CD14-positive monocyte (primary cell): ENCODE results near the gene TBC1D4. TPM values are rescaled to one million over a fixed set of nuclear protein-coding genes. Genes with fewer than 3 reads are reported as not detected.

ENCODE experiments used
- DNase-seq, 3 donors: peaks; one replicate each; pipeline ENCODE4 v3.0.0-alpha.2; 2011 to 2022
- H2AFZ ChIP-seq: 2 replicates; pipeline ENCODE4 v1.6.0; 2012; ENCODE audit warnings: mild to moderate bottlenecking, low read depth, low read length, inconsistent platforms; ENCODE audit not compliant: insufficient read depth, poor library complexity, severe bottlenecking
- H3K27ac ChIP-seq, 2 donors: 1 replicate in 1 of 2; 2 replicates in 1 of 2; pipeline ENCODE4 v1.5.1; 2012 to 2013; ENCODE audit warnings: low read length in 2 of 2, control low read depth in 1 of 2, inconsistent platforms in 1 of 2, low read depth in 1 of 2, mild to moderate bottlenecking in 1 of 2
- H3K27me3 ChIP-seq, 2 donors: one replicate each; pipeline versions ENCODE4 v1.6.0 to v1.6.1; 2011 to 2013; ENCODE audit warnings: low read length in 2 of 2; ENCODE audit not compliant: control insufficient read depth in 2 of 2, insufficient read depth in 2 of 2
- H3K36me3 ChIP-seq, 2 donors: replicated peaks in 1 of 2; 1 replicate in 1 of 2; 2 replicates in 1 of 2; pipeline versions ENCODE4 v1.5.1 to v1.6.1; 2012 to 2013; ENCODE audit warnings: low read length in 2 of 2, control low read depth in 1 of 2, inconsistent platforms in 1 of 2, mild to moderate bottlenecking in 1 of 2; ENCODE audit not compliant: insufficient read depth in 2 of 2, control insufficient read depth in 1 of 2
- H3K4me1 ChIP-seq, 2 donors: 1 replicate in 1 of 2; 2 replicates in 1 of 2; pipeline versions ENCODE4 v1.5.1 to v1.6.1; 2012 to 2013; ENCODE audit warnings: low read length in 2 of 2, control low read depth in 1 of 2, inconsistent platforms in 1 of 2, mild to moderate bottlenecking in 1 of 2, moderate library complexity in 1 of 2; ENCODE audit not compliant: insufficient read depth in 2 of 2, control insufficient read depth in 1 of 2
- H3K4me2 ChIP-seq: replicated peaks from 2 replicates; pipeline ENCODE3; 2012; ENCODE audit warnings: low read length, moderate library complexity, mild to moderate bottlenecking; ENCODE audit not compliant: poor library complexity, severe bottlenecking; ENCODE audit errors: extremely low read depth
- H3K4me3 ChIP-seq, 3 experiments: fragments of 200-600 bp in 1 of 3; sonication (generic) in 1 of 3; replicated peaks in 1 of 3; 1 replicate in 2 of 3; 2 replicates in 1 of 3; pipeline ENCODE4 v1.5.1; 2011 to 2013; ENCODE audit warnings: low read length in 3 of 3, mild to moderate bottlenecking in 3 of 3, control low read depth in 2 of 3, low read depth in 2 of 3, inconsistent platforms in 1 of 3, moderate library complexity in 1 of 3
- H3K79me2 ChIP-seq: 2 replicates; pipeline ENCODE4 v1.6.0; 2012; ENCODE audit warnings: mild to moderate bottlenecking, control low read depth, inconsistent platforms, low read length, moderate library complexity; ENCODE audit not compliant: insufficient read depth
- H3K9ac ChIP-seq: 2 replicates; pipeline ENCODE4 v1.6.0; 2017; ENCODE audit warnings: low read length, mild to moderate bottlenecking; ENCODE audit not compliant: insufficient read depth, poor library complexity, severe bottlenecking
- H3K9me3 ChIP-seq, 2 donors: replicated peaks in 1 of 2; 1 replicate in 1 of 2; 2 replicates in 1 of 2; pipeline versions ENCODE4 v1.5.1 to v1.6.1; 2012 to 2013; ENCODE audit warnings: low read length in 2 of 2, control low read depth in 1 of 2; ENCODE audit not compliant: control insufficient read depth in 1 of 2, insufficient read depth in 1 of 2
- H4K20me1 ChIP-seq: 2 replicates; pipeline ENCODE4 v1.6.0; 2012; ENCODE audit warnings: mild to moderate bottlenecking, low read length, control low read depth, moderate library complexity; ENCODE audit not compliant: insufficient read depth
- H3K27ac Mint-ChIP-seq, 7 donors: one replicate each; pipeline ENCODE4 v1.8.0; 2020; ENCODE audit warnings: mild to moderate bottlenecking in 7 of 7, mixed read lengths in 7 of 7, moderate library complexity in 6 of 7, inconsistent platforms in 2 of 7
- H3K27me3 Mint-ChIP-seq, 3 donors: one replicate each; pipeline ENCODE4 v1.8.0; 2021 to 2022; ENCODE audit warnings: low read depth in 3 of 3, mild to moderate bottlenecking in 3 of 3, mixed read lengths in 3 of 3, moderate library complexity in 3 of 3, inconsistent platforms in 1 of 3
- H3K36me3 Mint-ChIP-seq, 2 donors: one replicate each; pipeline ENCODE4 v1.8.0; 2020; ENCODE audit warnings: mixed read lengths in 2 of 2, inconsistent platforms in 1 of 2, mild to moderate bottlenecking in 1 of 2
- H3K4me1 Mint-ChIP-seq: one replicate; pipeline ENCODE4 v1.8.0; 2020; ENCODE audit warnings: mild to moderate bottlenecking, mixed read lengths
- H3K4me3 Mint-ChIP-seq, 2 donors: one replicate each; pipeline ENCODE4 v1.8.0; 2020; ENCODE audit warnings: mild to moderate bottlenecking in 2 of 2, mixed read lengths in 2 of 2, moderate library complexity in 1 of 2
- H3K9me3 Mint-ChIP-seq, 7 donors: one replicate each; pipeline ENCODE4 v1.8.0; 2020 to 2022; ENCODE audit warnings: mixed read lengths in 7 of 7, mild to moderate bottlenecking in 6 of 7, moderate library complexity in 6 of 7, inconsistent platforms in 2 of 7
- WGBS: methylation state at CpG from one replicate; pipeline ENCODE4 v1.1.5; 2013; ENCODE audit warnings: missing lambda C conversion rate; ENCODE audit not compliant: insufficient coverage; 5-methylcytosine and 5-hydroxymethylcytosine counted together
- intact Hi-C, 2 donors: fragments of 100-400 bp; cut with micrococcal nuclease; formaldehyde crosslinking; loops; one replicate each; pipeline versions ENCODE4 v1.15.0 to v1.15.1; 2023
- polyA plus RNA-seq, 3 donors: library from polyadenylated mRNA; depleted of rRNA in 1 of 3; unstranded in 2 of 3; stranded (reverse) in 1 of 3; fragments of 300-500 nt in 2 of 3; fragments of >200 nt in 1 of 3; fragmentation: Illumina TruSeq in 2 of 3; gene quantifications; 1 replicate in 2 of 3; 2 replicates in 1 of 3; pipeline ENCODE4 v1.2.3, GENCODE V29; 2012 to 2021
- TF ChIP-seq, protein P1 (sequence below): fragments of 200-600 bp; IDR thresholded peaks from one replicate; pipeline ENCODE4 v1.8.0; 2022; ENCODE audit warnings: antibody characterized with exemption, mild to moderate bottlenecking

TBC1D4 gene
- polyA plus RNA-seq, 3 donors, result 2.0 to 6.7 (median 2.5) TPM

- no peak overlapping the region for H3K27ac Mint-ChIP-seq
- H3K9me3 Mint-ChIP-seq, result peaks cover 0 to 3% (median 0%) of the 10 kb centered on the region in 7 donors
- 94% methylated on average over 5 of the region's 7 CpGs for WGBS
- H3K27me3 Mint-ChIP-seq, result peaks cover 0 to 2% (median 0%) of the 10 kb centered on the region in 3 donors
- no peaks in the 10 kb centered on the region for H3K79me2 ChIP-seq
- no peaks in the 10 kb centered on the region for H3K27me3 ChIP-seq
- TF ChIP-seq, protein P1, sequence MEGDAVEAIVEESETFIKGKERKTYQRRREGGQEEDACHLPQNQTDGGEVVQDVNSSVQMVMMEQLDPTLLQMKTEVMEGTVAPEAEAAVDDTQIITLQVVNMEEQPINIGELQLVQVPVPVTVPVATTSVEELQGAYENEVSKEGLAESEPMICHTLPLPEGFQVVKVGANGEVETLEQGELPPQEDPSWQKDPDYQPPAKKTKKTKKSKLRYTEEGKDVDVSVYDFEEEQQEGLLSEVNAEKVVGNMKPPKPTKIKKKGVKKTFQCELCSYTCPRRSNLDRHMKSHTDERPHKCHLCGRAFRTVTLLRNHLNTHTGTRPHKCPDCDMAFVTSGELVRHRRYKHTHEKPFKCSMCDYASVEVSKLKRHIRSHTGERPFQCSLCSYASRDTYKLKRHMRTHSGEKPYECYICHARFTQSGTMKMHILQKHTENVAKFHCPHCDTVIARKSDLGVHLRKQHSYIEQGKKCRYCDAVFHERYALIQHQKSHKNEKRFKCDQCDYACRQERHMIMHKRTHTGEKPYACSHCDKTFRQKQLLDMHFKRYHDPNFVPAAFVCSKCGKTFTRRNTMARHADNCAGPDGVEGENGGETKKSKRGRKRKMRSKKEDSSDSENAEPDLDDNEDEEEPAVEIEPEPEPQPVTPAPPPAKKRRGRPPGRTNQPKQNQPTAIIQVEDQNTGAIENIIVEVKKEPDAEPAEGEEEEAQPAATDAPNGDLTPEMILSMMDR, result no peak
- no peak overlapping the region for H2AFZ ChIP-seq
- peaks cover 0 to 11% of the 10 kb centered on the region in 2 donors for H3K36me3 ChIP-seq
- no peaks in the 10 kb centered on the region for H3K9me3 ChIP-seq
- no peaks in the 10 kb centered on the region for H3K4me1 ChIP-seq
- no peak overlapping the region for H3K4me2 ChIP-seq
- H3K4me3 Mint-ChIP-seq, result no peak overlapping the region
- DNase-seq, result no peak
- H4K20me1 ChIP-seq, result no peaks in the 10 kb centered on the region
- H3K4me3 ChIP-seq, result no peak overlapping the region
- H3K9ac ChIP-seq, result no peak overlapping the region
- H3K36me3 Mint-ChIP-seq, result peaks cover 3 to 17% of the 10 kb centered on the region in 2 donors
- H3K27ac ChIP-seq, result no peak overlapping the region
- intact Hi-C loops, result no loop called here
- H3K4me1 Mint-ChIP-seq, result no peaks in the 10 kb centered on the region
Observed at GRCh38 chr13:75339635-75340374, 142.2 kb downstream of the TBC1D4 start.

- H3K27me3 Mint-ChIP-seq, result peaks cover 0 to 2% (median 0%) of the 10 kb centered on the region in 3 donors
Observed at GRCh38 chr13:75334634-75335447, 147.1 kb downstream of the TBC1D4 start.

More at GRCh38 chr13:75334634-75335447, 147.1 kb downstream of the TBC1D4 start:
- no peak overlapping the region for H3K4me3 ChIP-seq
- H3K27me3 ChIP-seq, result no peaks in the 10 kb centered on the region
- H2AFZ ChIP-seq, result no peak overlapping the region
- H3K79me2 ChIP-seq, result no peaks in the 10 kb centered on the region
- H3K27ac Mint-ChIP-seq, result no peak overlapping the region
- 100% methylated on average over 2 of the region's 10 CpGs for WGBS
- peaks cover 3 to 11% of the 10 kb centered on the region in 2 donors for H3K36me3 Mint-ChIP-seq
- H3K4me2 ChIP-seq, result no peak overlapping the region
- no peak overlapping the region for H3K9ac ChIP-seq
- TF ChIP-seq, protein P1, result no peak
- H4K20me1 ChIP-seq, result no peaks in the 10 kb centered on the region
- H3K9me3 ChIP-seq, result no peaks in the 10 kb centered on the region
- peaks cover 0 to 3% (median 0%) of the 10 kb centered on the region in 7 donors for H3K9me3 Mint-ChIP-seq
- H3K4me1 Mint-ChIP-seq, result no peaks in the 10 kb centered on the region
- intact Hi-C loops, result no loop called here
- no peaks in the 10 kb centered on the region for H3K4me1 ChIP-seq
- DNase-seq, result no peak
- no peak overlapping the region for H3K4me3 Mint-ChIP-seq
- no peak overlapping the region for H3K27ac ChIP-seq
- H3K36me3 ChIP-seq, result peaks cover 0 to 11% of the 10 kb centered on the region in 2 donors
